Vagina (tissue), 2 donors: ENCODE data around the gene SLC49A3. TPM values are rescaled to one million over a fixed set of nuclear protein-coding genes. Genes with fewer than 3 reads are reported as not detected.

ENCODE experiments used
- DNase-seq, 2 donors: peaks; one replicate each; pipeline ENCODE4 v3.0.0-alpha.2; 2017; ENCODE audit errors: extremely low spot score in 2 of 2
- H3K27ac ChIP-seq: fragments of 200-600 bp; sonication (generic); one replicate; pipeline ENCODE4 v1.5.1; 2019
- H3K27me3 ChIP-seq: fragments of 200-600 bp; sonication (generic); one replicate; pipeline ENCODE4 v1.5.1; 2019
- H3K36me3 ChIP-seq, 2 donors: fragments of 200-600 bp; sonication (generic); one replicate each; pipeline ENCODE4 v1.5.1; 2017 to 2019
- H3K4me1 ChIP-seq: fragments of 200-600 bp; sonication (generic); one replicate; pipeline ENCODE4 v1.5.1; 2019
- H3K4me3 ChIP-seq, 2 donors: fragments of 200-600 bp; sonication (generic); 1 replicate in 1 of 2; 2 replicates in 1 of 2; pipeline ENCODE4 v1.5.1; 2016 to 2019
- H3K9me3 ChIP-seq: fragments of 200-600 bp; sonication (generic); one replicate; pipeline ENCODE4 v1.5.1; 2019
- POLR2A ChIP-seq, 2 donors: fragments of 450-650 bp; IDR thresholded peaks; one replicate each; pipeline ENCODE4 v1.6.1; 2017; ENCODE audit warnings: antibody characterized with exemption in 2 of 2, mild to moderate bottlenecking in 2 of 2, moderate library complexity in 2 of 2
- POLR2AphosphoS5 ChIP-seq, 2 donors: sonication (generic); formaldehyde crosslinking; IDR thresholded peaks; one replicate each; pipeline ENCODE4 v1.9.0; 2017; ENCODE audit warnings: antibody characterized with exemption in 2 of 2, mild to moderate bottlenecking in 2 of 2, low read depth in 1 of 2; ENCODE audit not compliant: insufficient read depth in 1 of 2
- intact Hi-C: fragments of 100-400 bp; cut with DNase I; formaldehyde crosslinking; loops from one replicate; pipeline ENCODE4 v1.15.1; 2023
- total RNA-seq: library from RNA; depleted of rRNA; stranded (reverse); fragments of >200 nt; gene quantifications from one replicate; pipeline ENCODE4 v1.2.3, GENCODE V29; 2016
- TF ChIP-seq, protein P1 (sequence below), 3 experiments: fragments of 450-650 bp in 2 of 3; fragments of 200-600 bp in 1 of 3; sonication (generic) in 1 of 3; IDR thresholded peaks; one replicate each; pipeline ENCODE4 v1.5.1; 2017 to 2019; ENCODE audit warnings: antibody characterized with exemption in 3 of 3, mild to moderate bottlenecking in 2 of 3, moderate library complexity in 2 of 3

The SLC49A3 gene
- total RNA-seq, 1 donor from 2014 or later, result 11.0 TPM

GRCh38 chr4:664713-665231 is 24.2 kb downstream of the SLC49A3 start:
- Histone ChIP-seq H3K4me3 (peak overlapping the region in 1 of 2 donors; percentile 71), H3K27ac (no peak overlapping the region), H3K27me3 (no peaks in the 10 kb centered on the region), H3K9me3 (no peaks in the 10 kb centered on the region), H3K36me3 (no peaks in the 10 kb centered on the region), H3K4me1 (peaks cover 17% of the 10 kb centered on the region)
- intact Hi-C loops, result no loop called here
- no peak for DNase-seq
- no peak for TF ChIP-seq POLR2A (IDR thresholded peaks at IDR 0.05)
- no peak for TF ChIP-seq POLR2AphosphoS5 (IDR thresholded peaks at IDR 0.05; ENCODE audit: insufficient read depth in 1 of 2, low read depth in 1 of 2)
- TF ChIP-seq, protein P1, sequence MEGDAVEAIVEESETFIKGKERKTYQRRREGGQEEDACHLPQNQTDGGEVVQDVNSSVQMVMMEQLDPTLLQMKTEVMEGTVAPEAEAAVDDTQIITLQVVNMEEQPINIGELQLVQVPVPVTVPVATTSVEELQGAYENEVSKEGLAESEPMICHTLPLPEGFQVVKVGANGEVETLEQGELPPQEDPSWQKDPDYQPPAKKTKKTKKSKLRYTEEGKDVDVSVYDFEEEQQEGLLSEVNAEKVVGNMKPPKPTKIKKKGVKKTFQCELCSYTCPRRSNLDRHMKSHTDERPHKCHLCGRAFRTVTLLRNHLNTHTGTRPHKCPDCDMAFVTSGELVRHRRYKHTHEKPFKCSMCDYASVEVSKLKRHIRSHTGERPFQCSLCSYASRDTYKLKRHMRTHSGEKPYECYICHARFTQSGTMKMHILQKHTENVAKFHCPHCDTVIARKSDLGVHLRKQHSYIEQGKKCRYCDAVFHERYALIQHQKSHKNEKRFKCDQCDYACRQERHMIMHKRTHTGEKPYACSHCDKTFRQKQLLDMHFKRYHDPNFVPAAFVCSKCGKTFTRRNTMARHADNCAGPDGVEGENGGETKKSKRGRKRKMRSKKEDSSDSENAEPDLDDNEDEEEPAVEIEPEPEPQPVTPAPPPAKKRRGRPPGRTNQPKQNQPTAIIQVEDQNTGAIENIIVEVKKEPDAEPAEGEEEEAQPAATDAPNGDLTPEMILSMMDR (IDR thresholded peaks at IDR 0.05), result no peak

DNA sequence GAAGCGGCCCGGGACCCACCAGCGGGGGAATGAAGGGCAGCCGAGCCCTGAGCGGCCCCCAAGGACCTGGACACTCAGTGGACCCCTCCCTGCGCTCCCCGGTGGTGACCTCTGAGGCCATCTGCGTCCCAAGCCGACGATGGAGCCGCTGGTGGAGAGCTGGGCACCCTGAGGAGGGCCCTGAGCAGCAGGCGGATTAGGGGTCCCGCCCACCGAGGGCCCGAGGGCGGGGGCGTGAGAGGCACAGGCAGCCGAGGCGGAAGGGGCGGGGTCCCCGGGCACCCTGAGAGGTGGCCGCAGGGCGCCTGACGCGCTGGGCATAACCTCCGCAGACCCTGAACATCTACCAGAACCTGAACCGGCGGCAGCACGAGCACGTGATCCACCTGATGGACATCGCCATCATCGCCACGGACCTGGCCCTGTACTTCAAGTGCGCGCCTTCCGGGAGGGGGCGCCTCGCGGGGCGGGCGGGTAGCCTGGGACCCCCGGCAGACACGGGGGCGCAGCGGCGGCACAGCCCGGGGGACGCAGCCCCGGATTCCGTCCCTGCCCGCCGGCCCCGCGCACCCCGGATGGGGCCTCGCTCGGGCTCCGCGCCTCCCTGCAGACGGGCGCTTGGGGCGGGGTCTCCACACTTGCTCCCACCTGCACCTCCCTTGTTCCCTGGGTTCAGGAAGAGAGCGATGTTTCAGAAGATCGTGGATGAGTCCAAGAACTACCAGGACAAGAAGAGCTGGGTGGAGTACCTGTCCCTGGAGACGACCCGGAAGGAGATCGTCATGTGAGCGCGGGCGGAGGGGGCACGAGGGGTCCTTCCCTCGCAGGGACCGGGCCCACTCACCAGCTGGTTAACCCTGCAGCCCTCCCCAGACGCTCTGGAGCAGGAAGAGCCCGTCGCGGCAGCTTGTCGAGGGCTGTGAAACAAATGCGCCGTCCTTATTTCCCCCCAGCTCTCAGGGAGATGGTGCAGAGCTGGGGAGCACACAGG is 25.2 kb downstream of the SLC49A3 start:
- DNase-seq, result no peak
- no peaks in the 10 kb centered on the region for H3K9me3 ChIP-seq
- peak overlapping the region; percentile 27 for H3K27ac ChIP-seq
- H3K4me1 ChIP-seq, result peaks cover 17% of the 10 kb centered on the region
- no peaks in the 10 kb centered on the region for H3K27me3 ChIP-seq
- no peaks in the 10 kb centered on the region for H3K36me3 ChIP-seq
- intact Hi-C loops, result no loop called here
- H3K4me3 ChIP-seq, result peak overlapping the region; percentile 61 to 71
- TF ChIP-seq POLR2AphosphoS5 (IDR thresholded peaks at IDR 0.05; ENCODE audit: insufficient read depth in 1 of 2, low read depth in 1 of 2) (no peak), POLR2A (IDR thresholded peaks at IDR 0.05) (no peak)
- TF ChIP-seq, protein P1 (IDR thresholded peaks at IDR 0.05), result no peak

DNA sequence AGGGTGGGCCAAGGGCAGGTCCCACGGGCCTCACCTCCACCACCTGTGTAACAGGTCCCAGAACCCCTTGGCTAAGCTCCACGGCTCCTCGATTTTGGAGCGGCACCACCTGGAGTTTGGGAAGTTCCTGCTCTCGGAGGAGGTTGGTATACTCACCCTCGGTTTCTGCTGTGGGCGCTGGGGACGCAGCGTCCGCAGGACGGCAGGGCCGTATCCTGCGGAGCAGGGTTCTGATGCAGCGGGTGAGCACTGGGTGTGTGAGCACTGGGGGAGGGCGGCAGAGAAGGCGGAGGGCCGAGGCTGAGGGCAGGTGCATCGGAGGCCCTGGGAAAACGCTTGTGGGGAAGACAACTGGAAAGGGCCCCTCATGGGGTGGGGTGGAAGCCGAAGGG is 25.9 kb downstream of the SLC49A3 start:
- intact Hi-C loops, result no loop called here
- Histone ChIP-seq H3K36me3 (no peaks in the 10 kb centered on the region), H3K27me3 (no peaks in the 10 kb centered on the region), H3K4me3 (peak overlapping the region; percentile 61 to 71), H3K27ac (peak overlapping the region; percentile 27), H3K4me1 (peaks cover 17% of the 10 kb centered on the region), H3K9me3 (no peaks in the 10 kb centered on the region)
- no peak for DNase-seq
- TF ChIP-seq, protein P1 (IDR thresholded peaks at IDR 0.05), result no peak
- TF ChIP-seq POLR2AphosphoS5 (IDR thresholded peaks at IDR 0.05; ENCODE audit: insufficient read depth in 1 of 2, low read depth in 1 of 2) (no peak), POLR2A (IDR thresholded peaks at IDR 0.05) (no peak)

DNA sequence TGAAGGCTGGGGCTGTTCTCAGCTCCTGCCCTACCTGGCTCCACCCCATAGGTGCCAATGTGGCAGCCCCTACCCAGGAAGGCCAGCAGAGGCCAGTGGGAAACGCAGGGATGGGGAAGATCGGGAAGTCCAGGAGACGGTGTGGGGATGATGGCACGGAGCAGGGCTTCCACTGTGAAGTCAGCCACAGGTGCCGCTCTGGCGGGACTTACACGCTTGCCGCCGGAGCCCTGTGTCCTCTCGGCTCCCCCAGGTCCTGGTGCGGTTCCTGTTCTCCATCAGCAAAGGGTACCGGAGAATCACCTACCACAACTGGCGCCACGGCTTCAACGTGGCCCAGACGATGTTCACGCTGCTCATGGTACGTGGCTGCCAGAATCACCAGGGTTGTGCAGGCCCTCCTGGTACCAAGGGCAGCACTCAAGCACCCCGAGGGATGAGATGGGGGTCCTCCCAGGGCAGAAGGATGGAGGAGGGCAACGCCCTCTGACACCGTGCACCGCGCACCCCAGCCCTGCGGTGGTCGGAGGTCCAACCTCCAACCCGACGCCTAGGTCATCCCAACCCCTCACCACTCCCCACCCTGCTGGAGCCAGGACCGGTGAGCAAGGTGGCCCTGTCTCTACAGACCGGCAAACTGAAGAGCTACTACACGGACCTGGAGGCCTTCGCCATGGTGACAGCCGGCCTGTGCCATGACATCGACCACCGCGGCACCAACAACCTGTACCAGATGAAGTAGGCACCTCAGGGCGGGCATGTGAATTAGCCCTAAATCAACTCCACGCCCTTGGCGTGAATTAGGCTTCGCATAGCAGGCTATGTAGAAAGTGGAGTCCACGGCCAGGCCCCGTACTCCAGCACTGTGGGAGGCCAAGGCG is 26.8 kb downstream of the SLC49A3 start:
- no peaks in the 10 kb centered on the region for H3K9me3 ChIP-seq
- no peaks in the 10 kb centered on the region for H3K36me3 ChIP-seq
- intact Hi-C loops, result no loop called here
- no peak for TF ChIP-seq POLR2AphosphoS5 (IDR thresholded peaks at IDR 0.05; ENCODE audit: insufficient read depth in 1 of 2, low read depth in 1 of 2)
- TF ChIP-seq, protein P1 (IDR thresholded peaks at IDR 0.05), result no peak
- no peak for TF ChIP-seq POLR2A (IDR thresholded peaks at IDR 0.05)
- H3K4me3 ChIP-seq, result no peak overlapping the region
- H3K27ac ChIP-seq, result no peak overlapping the region
- DNase-seq, result no peak
- H3K27me3 ChIP-seq, result no peaks in the 10 kb centered on the region
- H3K4me1 ChIP-seq, result peaks cover 17% of the 10 kb centered on the region
